GM21447 (cell line): ENCODE measurements around the gene AKIRIN1.
"Not testable (repeated sequence)": the region's sequence is repeated elsewhere in the genome, so short reads cannot be mapped to it uniquely, and the experiment has no call there.

Experiments used
- ATAC-seq: cut with Tn5 transposase; IDR thresholded peaks from one replicate; pipeline ENCODE4 v1.9.1; 2021; ENCODE audit not compliant: unreplicated experiment

The AKIRIN1 gene

DNA sequence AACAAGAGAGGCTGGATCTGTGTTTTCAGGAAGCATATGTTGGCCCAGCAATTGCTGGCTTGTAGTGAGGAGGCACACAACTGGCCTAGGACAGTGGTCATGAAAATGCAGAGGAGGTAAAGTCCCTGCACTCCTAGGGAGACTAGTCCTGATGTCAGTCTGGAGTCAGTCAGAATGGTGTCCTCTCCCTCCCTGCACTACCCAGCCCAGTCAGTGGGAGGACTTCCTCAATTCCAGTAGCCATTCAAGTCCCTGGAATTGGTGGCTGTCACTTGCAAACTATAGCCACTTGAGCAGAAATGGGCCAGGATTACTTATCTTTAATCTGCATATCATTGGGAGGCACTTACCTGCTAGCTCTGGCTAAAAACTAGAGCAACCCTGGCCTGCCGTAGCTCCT is 53.7 kb downstream of the AKIRIN1 start:
- no peak for ATAC-seq

DNA sequence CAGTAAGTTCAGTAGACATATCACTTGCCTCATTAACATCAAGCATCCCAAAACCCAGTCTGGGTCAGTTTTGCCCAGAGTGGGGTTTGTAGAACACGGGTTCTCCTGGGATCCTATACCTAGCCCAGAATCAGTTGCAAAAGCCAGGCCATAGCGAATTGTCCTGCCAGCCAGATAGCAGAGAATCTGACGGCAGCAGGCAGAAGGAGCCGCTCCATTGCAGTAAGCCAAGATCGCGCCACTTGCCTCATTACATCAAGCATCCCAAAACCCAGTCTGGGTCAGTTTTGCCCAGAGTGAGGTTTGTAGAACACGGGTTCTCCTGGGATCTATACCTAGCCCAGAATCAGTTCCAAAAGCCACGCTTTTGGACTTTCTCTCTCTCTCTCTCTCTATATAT is 54.2 kb downstream of the AKIRIN1 start:
- no peak for ATAC-seq

DNA sequence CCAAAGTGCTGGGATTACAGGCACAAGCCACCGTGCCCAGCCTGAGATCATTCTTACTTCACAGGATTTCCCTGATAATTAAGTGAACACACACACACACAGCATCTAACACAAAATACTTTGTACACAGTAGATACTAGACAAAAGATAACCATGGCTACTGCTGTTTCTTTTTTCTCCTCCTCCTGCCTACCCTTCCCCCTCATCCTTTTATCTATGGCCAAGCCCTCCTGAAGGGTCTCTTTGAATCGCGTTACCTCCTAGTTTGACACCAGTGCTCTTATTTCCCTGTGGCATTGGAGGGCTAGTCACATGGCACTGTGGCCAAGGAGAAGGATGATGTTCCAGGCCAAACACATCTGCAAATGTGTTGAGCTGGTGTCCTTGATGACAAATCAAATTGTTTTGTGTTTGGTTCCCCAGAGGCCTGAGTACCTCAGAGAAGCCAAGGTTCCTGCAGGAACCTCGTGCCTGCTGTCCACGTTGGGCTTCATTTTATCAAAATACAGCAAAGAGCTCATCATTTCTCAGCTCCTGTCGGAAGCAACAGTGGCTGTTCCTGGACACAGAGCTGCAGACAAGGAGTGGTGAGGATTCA is 55.6 kb downstream of the AKIRIN1 start:
- no peak for ATAC-seq

DNA sequence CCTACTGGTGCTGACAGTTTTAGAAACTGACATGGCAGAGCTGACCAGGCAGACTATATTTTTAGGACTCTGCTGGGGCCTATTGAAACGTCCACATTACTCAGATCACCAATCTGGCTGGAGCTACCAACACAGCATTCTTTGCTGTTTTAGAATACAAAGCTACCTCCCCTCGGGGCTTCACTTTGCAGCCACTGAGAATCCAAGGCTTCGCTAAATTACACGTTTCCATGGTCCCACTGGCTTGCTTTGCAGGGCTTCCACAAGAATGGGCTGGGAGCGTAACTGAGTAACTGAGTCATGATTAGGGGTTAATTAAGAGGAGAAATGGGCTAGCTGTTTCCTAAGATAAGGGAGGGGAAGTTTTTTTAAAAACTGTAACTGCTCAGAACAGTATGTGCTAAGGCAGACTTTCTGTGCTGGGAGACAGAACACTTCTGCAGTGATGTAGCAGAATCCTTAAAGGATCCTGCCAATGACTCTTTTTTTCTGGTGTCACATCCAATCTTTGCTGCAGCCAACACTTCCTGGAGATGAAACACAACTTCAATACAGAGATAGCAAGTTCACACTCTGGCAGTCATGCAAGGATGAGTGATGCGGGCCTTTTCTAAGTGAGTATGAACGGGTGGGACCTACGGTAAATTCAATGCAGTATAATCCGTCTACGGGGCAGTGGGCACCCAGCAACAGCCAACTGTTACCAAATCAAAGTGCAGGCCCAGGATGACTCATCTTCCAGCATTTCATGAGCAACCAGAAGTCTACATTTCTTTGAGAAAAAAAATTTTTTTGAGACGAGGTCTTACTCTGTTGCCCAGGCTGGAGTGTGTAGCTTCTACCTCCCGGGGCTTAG is 56.5 kb downstream of the AKIRIN1 start:
- ATAC-seq = no peak

DNA sequence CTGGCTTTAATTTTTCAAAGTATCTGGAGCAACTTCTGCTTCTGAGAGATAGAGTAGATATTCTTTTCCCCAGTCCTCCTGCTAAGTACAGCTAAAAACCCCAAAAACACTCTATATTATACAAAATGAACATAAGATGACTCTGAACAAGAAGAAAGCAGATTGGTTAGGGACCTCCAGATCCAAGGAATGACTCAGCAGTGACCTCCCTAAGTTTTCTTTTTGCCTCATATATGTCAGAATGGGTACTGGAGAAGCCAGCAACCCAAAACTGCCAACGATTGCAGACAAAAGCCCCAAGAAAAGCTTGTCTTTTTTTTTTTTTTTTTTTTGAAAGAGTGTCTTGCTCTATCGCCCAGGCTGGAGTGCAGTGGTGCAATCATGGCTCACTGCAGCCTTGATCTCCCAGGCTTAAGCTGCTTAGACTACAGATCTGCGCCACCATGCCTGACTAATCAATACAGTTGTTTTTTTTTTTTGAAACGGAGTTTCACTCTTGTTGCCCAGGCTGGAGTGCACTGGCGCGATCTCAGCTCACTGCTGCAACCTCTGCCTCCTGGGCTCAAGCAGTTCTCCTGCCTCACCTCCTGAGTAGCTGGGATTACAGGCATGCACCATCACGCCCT is 57.8 kb downstream of the AKIRIN1 start:
- ATAC-seq = no peak

DNA sequence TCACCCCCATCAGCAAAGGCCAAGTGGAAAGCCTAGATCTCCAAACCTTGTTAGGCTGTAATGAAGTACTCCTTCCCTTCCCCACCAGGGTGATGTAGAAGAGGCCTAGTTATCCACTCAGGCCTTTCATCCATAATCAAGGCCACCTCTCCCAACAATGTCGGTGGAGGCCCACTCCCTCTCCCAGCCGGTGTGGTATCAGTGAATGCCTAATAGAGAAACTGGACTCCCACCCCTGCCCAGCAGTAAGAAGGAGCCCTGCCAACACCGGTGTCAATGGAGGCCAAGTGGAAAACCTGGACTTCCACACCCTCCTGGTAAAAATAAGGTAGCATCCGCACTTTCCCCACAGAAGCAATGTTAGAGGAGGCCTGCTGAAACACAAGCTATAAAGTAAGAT is 58.9 kb downstream of the AKIRIN1 start:
- no peak for ATAC-seq

DNA sequence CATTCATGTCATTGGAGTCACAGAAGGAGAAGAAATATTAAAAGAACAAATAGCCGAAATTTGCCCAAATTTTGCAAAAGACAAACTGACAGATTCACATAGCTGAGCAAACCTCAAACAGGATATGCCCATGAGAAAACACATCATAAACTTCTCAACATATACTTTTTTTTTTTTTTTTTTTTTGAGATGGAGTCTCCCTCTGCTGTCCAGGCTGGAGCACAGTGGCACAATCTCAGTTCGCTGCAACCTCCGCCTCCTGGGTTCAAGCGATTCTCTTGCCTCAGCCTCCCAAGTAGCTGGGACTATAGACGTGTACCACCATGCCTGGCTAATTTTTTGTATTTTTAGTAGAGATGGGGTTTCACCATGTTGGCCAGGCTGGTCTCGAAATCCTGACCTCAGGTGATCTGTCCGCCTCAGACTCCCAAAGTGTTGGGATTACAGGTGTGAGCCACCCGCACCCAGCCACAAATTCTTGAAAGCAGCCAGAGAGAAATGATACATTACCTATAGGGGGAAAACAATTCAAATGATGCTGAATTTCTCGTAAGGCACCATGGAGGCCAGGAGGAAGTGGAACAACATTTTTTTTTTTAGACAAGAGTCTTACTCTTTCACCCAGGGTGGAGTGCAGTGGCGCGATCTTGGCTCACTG is 60.2 kb downstream of the AKIRIN1 start:
- ATAC-seq = not testable (repeated sequence)

DNA sequence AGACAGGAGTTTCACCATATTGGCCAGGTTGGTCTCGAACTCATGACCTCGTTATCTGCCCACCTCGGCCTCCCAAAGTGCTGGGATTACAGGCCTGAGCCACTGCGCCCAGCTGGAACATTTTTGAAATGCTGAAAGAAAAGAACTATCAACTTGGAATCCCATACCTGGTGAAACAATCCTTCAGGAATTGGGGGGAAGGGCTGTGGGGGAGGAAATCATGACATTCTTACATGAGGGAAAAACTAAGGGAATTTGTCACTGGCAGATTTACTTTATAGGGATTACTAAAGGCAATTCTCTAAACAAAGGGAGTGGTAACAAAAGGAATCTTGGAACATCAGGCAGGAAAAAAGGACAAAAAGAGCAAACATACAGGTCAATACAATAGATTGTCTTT is 60.9 kb downstream of the AKIRIN1 start:
- ATAC-seq = no peak

DNA sequence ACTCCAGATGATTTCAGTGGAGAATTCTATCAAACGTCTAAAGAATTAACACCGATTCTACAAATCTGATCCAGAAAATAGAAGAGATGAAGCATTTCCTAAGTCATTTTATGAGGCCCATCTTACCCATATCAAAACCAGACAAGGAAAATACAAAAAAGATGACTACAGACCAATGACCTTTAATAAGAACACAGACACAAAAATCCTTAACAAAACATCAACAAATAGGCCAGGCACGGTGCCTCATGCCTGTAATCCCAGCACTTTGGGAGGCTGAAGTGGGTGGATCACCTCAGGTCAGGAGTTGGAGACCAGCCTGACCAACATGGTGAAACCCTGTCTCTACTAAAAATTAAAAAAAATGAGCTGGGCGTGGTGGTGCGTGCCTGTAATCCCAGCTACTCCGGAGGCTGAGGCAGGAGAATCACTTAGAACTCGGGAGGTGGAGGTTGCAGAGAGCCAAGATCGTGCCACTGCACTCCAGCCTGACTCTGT is 64.2 kb downstream of the AKIRIN1 start:
- not testable (repeated sequence) for ATAC-seq
